K562 (cell line): Measurements from ENCODE around the gene CADM2. TPM values are rescaled to one million over a fixed set of nuclear protein-coding genes. Genes with fewer than 3 reads are reported as not detected.

Experiments used
- ATAC-seq: fragments of 200-7000 bp; cut with Tn5 transposase; 3 replicates; pipeline ENCODE4 v1.9.1; 2020; ENCODE audit warnings: moderate library complexity
- BruUV-seq: library from RNA; stranded (reverse); fragments of 400-500 nt; replicated peaks from 2 replicates; lab custom pipeline; 2021; lab: Mats Ljungman, UMichigan
- CTCF ChIA-PET: fragments of 300-600 bp; formaldehyde crosslinking; extraction: SDS; loops from one replicate; lab custom pipeline; 2021; ENCODE audit warnings: low intra/inter-chr PET ratio; lab: Yijun Ruan, JAX
- POLR2A ChIA-PET: fragments of 300-600, 350-650 bp; sonication (Branson Sonifier 250); formaldehyde crosslinking; extraction: SDS; loops from one replicate; lab custom pipeline; 2021; ENCODE audit warnings: antibody characterized with exemption, inconsistent platforms; lab: Yijun Ruan, JAX
- DNase-seq, 4 experiments: peaks; one replicate each; pipeline versions ENCODE4 v3.0.0 to v3.0.0-alpha.2; 2011 to 2018; ENCODE audit warnings: low spot score in 3 of 4, mixed read lengths in 3 of 4; ENCODE audit errors: extremely low read depth in 1 of 4
- FAIRE-seq: peaks from 2 replicates; lab custom pipeline; 2011; peaks lifted over from hg19 to GRCh38; lab: Jason Lieb, UNC
- H2AFZ ChIP-seq: 2 replicates; pipeline ENCODE4 v1.6.0; 2011; ENCODE audit warnings: low read depth, low read length, control low read depth, inconsistent platforms
- H3K27ac ChIP-seq: fragments of 200-600 bp; 3 replicates; pipeline ENCODE4 v1.8.0; 2011; ENCODE audit warnings: low read depth, mild to moderate bottlenecking, control low read depth, inconsistent platforms, low read length, moderate library complexity, mixed read lengths; ENCODE audit errors: extremely low read depth
- H3K27me3 ChIP-seq, 2 experiments: fragments of 300-600 bp in 1 of 2; 2 replicates in 1 of 2; 3 replicates in 1 of 2; pipeline versions ENCODE4 v1.6.0 to v1.8.0; 2011; ENCODE audit warnings: inconsistent platforms in 2 of 2, low read length in 2 of 2, mild to moderate bottlenecking in 1 of 2, mixed read lengths in 1 of 2, moderate library complexity in 1 of 2; ENCODE audit not compliant: control insufficient read depth in 2 of 2, insufficient read depth in 2 of 2
- H3K36me3 ChIP-seq: fragments of 300-600 bp; 3 replicates; pipeline ENCODE4 v1.8.0; 2011; ENCODE audit warnings: mild to moderate bottlenecking, low read length, inconsistent platforms; ENCODE audit not compliant: control insufficient read depth, insufficient read depth
- H3K4me1 ChIP-seq, 2 experiments: fragments of 200-600 bp in 1 of 2; replicated peaks in 1 of 2; 2 replicates in 1 of 2; 3 replicates in 1 of 2; pipeline versions ENCODE4 v1.5.1 to v1.8.0; 2011; ENCODE audit warnings: inconsistent platforms in 2 of 2, low read length in 2 of 2, mild to moderate bottlenecking in 1 of 2, mixed read lengths in 1 of 2, moderate library complexity in 1 of 2; ENCODE audit not compliant: control insufficient read depth in 2 of 2, insufficient read depth in 2 of 2
- H3K4me2 ChIP-seq: 2 replicates; pipeline ENCODE4 v1.6.1; 2011; ENCODE audit warnings: low read length, control low read depth, inconsistent platforms, mixed read lengths; ENCODE audit not compliant: insufficient read depth
- H3K4me3 ChIP-seq: fragments of 200-600 bp; sonication (generic), shearing (Covaris generic); 2 replicates; pipeline ENCODE4 v1.5.1; 2016; ENCODE audit warnings: control low read depth, inconsistent platforms
- H3K79me2 ChIP-seq: fragments of 200-600 bp; 3 replicates; pipeline ENCODE4 v1.8.0; 2011; ENCODE audit warnings: low read length, inconsistent platforms; ENCODE audit not compliant: control insufficient read depth, insufficient read depth
- H3K9ac ChIP-seq, 2 experiments: 2 replicates each; pipeline versions ENCODE4 v1.6.0 to v1.6.1; 2011; ENCODE audit warnings: low read depth in 2 of 2, low read length in 2 of 2, control low read depth in 1 of 2, inconsistent platforms in 1 of 2, mild to moderate bottlenecking in 1 of 2, mixed read lengths in 1 of 2; ENCODE audit not compliant: insufficient read depth in 1 of 2
- H3K9me1 ChIP-seq: one replicate; pipeline ENCODE4 v1.6.0; 2011; ENCODE audit warnings: inconsistent platforms, mild to moderate bottlenecking, low read length, moderate library complexity; ENCODE audit not compliant: control insufficient read depth, insufficient read depth
- H3K9me3 ChIP-seq: replicated peaks from 2 replicates; pipeline ENCODE4 v1.5.1; 2011; ENCODE audit warnings: low read depth, low read length, inconsistent platforms; ENCODE audit not compliant: control insufficient read depth, insufficient read depth
- H4K20me1 ChIP-seq: replicated peaks from 2 replicates; pipeline ENCODE4 v1.6.1; 2011; ENCODE audit warnings: low read length, inconsistent platforms, mixed read lengths; ENCODE audit not compliant: control insufficient read depth, insufficient read depth
- EGR1 ChIP-seq: fragments of 450-650 bp; conservative IDR thresholded peaks from 2 replicates; pipeline ENCODE4 v1.6.1; 2017; ENCODE audit warnings: mild to moderate bottlenecking
- ETV5 ChIP-seq: sonication (generic); formaldehyde crosslinking; IDR thresholded peaks from 2 replicates; pipeline ENCODE4 v1.4.0; 2020; ENCODE audit warnings: low read depth, mild to moderate bottlenecking, missing genetic modification reagents
- EZH2 ChIP-seq: IDR thresholded peaks from 2 replicates; pipeline ENCODE4 v1.6.1; 2012; ENCODE audit warnings: low read depth, mild to moderate bottlenecking, inconsistent platforms, low read length, borderline replicate concordance
- JUNB ChIP-seq: fragments of 450-650 bp; formaldehyde crosslinking; conservative IDR thresholded peaks from 2 replicates; pipeline ENCODE4 v1.4.0; 2020; ENCODE audit warnings: mild to moderate bottlenecking
- KHSRP ChIP-seq: fragments of 450-650 bp; IDR thresholded peaks from 2 replicates; pipeline ENCODE4 v1.6.1; 2017
- RBFOX2 ChIP-seq: fragments of 200-400 bp; formaldehyde crosslinking; IDR thresholded peaks from 2 replicates; pipeline ENCODE4 v1.6.1; 2017; ENCODE audit warnings: low read depth, mild to moderate bottlenecking, low read length, moderate library complexity
- SMAD1 ChIP-seq: fragments of 150-350 bp; IDR thresholded peaks from 2 replicates; pipeline ENCODE4 v1.6.1; 2014; ENCODE audit warnings: low read length, low read depth; ENCODE audit not compliant: partially characterized antibody
- SMAD3 ChIP-seq: fragments of 450-650 bp; formaldehyde crosslinking; conservative IDR thresholded peaks from 2 replicates; pipeline ENCODE4 v1.4.0; 2020; ENCODE audit warnings: mild to moderate bottlenecking
- SP1 ChIP-seq: sonication (generic); formaldehyde crosslinking; IDR thresholded peaks from 2 replicates; pipeline ENCODE4 v1.8.1; 2022; ENCODE audit warnings: mild to moderate bottlenecking, missing genetic modification reagents
- SUPT5H ChIP-seq: fragments of 450-650 bp; IDR thresholded peaks from 2 replicates; pipeline ENCODE4 v1.6.1; 2016
- ZNF583 ChIP-seq: fragments of 250-450 bp; sonication (Bioruptor Pico); IDR thresholded peaks from 2 replicates; pipeline ENCODE4 v1.4.0; 2020
- ZNF75A ChIP-seq: fragments of 450-650 bp; formaldehyde crosslinking; IDR thresholded peaks from 2 replicates; pipeline ENCODE4 v1.4.0; 2020; ENCODE audit warnings: mild to moderate bottlenecking
- ZNF77 ChIP-seq: fragments of 250-450 bp; sonication (Bioruptor Pico); IDR thresholded peaks from 2 replicates; pipeline ENCODE4 v1.5.0; 2020
- ZNF79 ChIP-seq: fragments of 250-450 bp; sonication (Bioruptor Pico); IDR thresholded peaks from 2 replicates; pipeline ENCODE4 v1.4.0; 2020; ENCODE audit warnings: low read depth, mild to moderate bottlenecking, moderate library complexity
- in situ Hi-C: fragments of 300-500 bp; cut with MboI; formaldehyde crosslinking; loops from 4 replicates; pipeline ENCODE4 v1.15.0; 2018; ENCODE audit warnings: inconsistent platforms, mixed read lengths
- intact Hi-C: fragments of 100-400 bp; cut with micrococcal nuclease; formaldehyde crosslinking; loops from 2 replicates; pipeline ENCODE4 v1.14.2; 2022
- polyA plus RNA-seq, 8 experiments: library from polyadenylated mRNA; depleted of rRNA in 4 of 8; stranded (reverse) in 5 of 8; unstranded in 3 of 8; fragments of >200 nt; fragmentation: Nextera tagmentation in 2 of 8; fragmentation: Illumina TruSeq in 1 of 8; extraction: Ambion mirVana in 2 of 8; extraction: Trizol in 1 of 8; gene quantifications; 2 replicates each; pipeline versions ENCODE4 v1.2.1 to v1.2.3, GENCODE V29; 2011 to 2014; ENCODE audit warnings: inconsistent platforms in 1 of 8, missing spikeins in 1 of 8
- total RNA-seq, 7 experiments: library from RNA; depleted of rRNA in 6 of 7; stranded (reverse); fragments of >200 nt in 6 of 7; fragmentation: Illumina TruSeq in 2 of 7; extraction: Trizol in 2 of 7; gene quantifications; 2 replicates each; pipeline versions ENCODE4 v1.2.1 to v1.2.3, GENCODE V29; 2011 to 2021; ENCODE audit warnings: low replicate concordance in 1 of 7
- TF ChIP-seq, protein P1 (sequence below): fragments of 450-650 bp; formaldehyde crosslinking; IDR thresholded peaks from 2 replicates; pipeline ENCODE4 v1.4.0; 2022; ENCODE audit warnings: mild to moderate bottlenecking, moderate library complexity
- TF ChIP-seq, protein P2 (sequence below): fragments of 250-450 bp; sonication (Bioruptor Pico); IDR thresholded peaks from 2 replicates; pipeline ENCODE4 v1.6.1; 2021; ENCODE audit warnings: mild to moderate bottlenecking
- TF ChIP-seq, protein P3 (sequence below), 2 experiments: fragments of 450-650 bp; IDR thresholded peaks; 2 replicates each; pipeline ENCODE4 v1.6.1; 2018; ENCODE audit warnings: mild to moderate bottlenecking in 2 of 2, low read depth in 1 of 2; ENCODE audit not compliant: partially characterized antibody in 2 of 2
- TF ChIP-seq, protein P4 (sequence below): fragments of 250-450 bp; sonication (Bioruptor Pico); IDR thresholded peaks from 2 replicates; pipeline ENCODE4 v1.5.0; 2020; ENCODE audit warnings: mild to moderate bottlenecking, borderline replicate concordance

CADM2 gene
- total and polyA plus RNA-seq, 9 of the 15 experiments (the other 6 are each of a cell fraction or from before 2014, with no cell fraction given): 0.11 to 3.2 (median 0.95) TPM

DNA sequence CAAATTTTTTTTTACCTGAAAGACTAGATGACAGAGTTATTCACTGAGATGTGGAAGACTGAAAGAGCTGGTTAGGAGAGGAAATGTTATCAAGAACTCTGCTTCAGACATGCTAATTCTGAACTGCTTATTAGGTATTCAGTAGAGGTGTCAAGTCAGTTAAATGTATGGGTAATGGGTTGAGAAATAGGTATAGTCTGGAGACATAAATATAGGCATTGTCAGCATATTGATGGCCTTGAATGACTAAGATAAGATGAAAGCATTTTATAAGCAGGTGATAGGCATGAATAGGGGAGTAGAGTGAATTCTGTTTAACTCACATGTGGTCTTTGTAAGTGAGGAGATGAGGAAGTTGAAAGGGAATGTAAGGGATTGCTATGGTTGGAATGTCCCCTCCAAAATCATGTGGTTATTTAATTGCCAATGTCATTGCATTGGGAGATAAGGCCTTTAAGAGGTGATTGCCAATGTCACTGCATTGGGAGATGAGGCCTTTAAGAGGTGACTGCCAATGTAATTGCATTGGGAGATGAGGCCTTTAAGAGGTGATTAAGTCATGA is 904.2 kb downstream of the CADM2 start:
- BruUV-seq: no TSS peak
- H3K9ac ChIP-seq: no peak overlapping the region
- H3K9me1 ChIP-seq: no peaks in the 10 kb centered on the region
- no peak overlapping the region for H3K4me3 ChIP-seq
- no peak for ATAC-seq
- no peaks in the 10 kb centered on the region for H3K9me3 ChIP-seq
- no peak overlapping the region for H2AFZ ChIP-seq
- no peaks in the 10 kb centered on the region for H3K27me3 ChIP-seq
- intact Hi-C loops (no loop called here), in situ Hi-C loops (no loop called here)
- no peaks in the 10 kb centered on the region for H3K36me3 ChIP-seq
- H3K27ac ChIP-seq: no peak overlapping the region
- no peaks in the 10 kb centered on the region for H3K79me2 ChIP-seq
- DNase-seq: no peak
- H3K4me2 ChIP-seq: no peak overlapping the region
- H4K20me1 ChIP-seq: no peaks in the 10 kb centered on the region
- CTCF ChIA-PET: no interaction called here
- POLR2A ChIA-PET: no interaction called here
- H3K4me1 ChIP-seq: no peaks in the 10 kb centered on the region
- FAIRE-seq: no peak
- TF ChIP-seq, protein P1, sequence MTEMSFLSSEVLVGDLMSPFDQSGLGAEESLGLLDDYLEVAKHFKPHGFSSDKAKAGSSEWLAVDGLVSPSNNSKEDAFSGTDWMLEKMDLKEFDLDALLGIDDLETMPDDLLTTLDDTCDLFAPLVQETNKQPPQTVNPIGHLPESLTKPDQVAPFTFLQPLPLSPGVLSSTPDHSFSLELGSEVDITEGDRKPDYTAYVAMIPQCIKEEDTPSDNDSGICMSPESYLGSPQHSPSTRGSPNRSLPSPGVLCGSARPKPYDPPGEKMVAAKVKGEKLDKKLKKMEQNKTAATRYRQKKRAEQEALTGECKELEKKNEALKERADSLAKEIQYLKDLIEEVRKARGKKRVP (CRISPR knock-in tag): no peak
- TF ChIP-seq, protein P2, sequence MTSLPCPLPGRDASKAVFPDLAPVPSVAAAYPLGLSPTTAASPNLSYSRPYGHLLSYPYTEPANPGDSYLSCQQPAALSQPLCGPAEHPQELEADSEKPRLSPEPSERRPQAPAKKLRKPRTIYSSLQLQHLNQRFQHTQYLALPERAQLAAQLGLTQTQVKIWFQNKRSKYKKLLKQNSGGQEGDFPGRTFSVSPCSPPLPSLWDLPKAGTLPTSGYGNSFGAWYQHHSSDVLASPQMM (CRISPR knock-in tag): no peak
- TF ChIP-seq EZH2 (no peak), SMAD3 (no peak), SUPT5H (no peak), ZNF583 (CRISPR knock-in tag) (no peak), ETV5 (CRISPR knock-in tag) (no peak), SP1 (CRISPR knock-in tag) (no peak), KHSRP (no peak), ZNF77 (no peak), JUNB (no peak), SMAD1 (no peak), EGR1 (no peak), RBFOX2 (no peak), ZNF75A (no peak), ZNF79 (CRISPR knock-in tag) (no peak)
- TF ChIP-seq, protein P3, sequence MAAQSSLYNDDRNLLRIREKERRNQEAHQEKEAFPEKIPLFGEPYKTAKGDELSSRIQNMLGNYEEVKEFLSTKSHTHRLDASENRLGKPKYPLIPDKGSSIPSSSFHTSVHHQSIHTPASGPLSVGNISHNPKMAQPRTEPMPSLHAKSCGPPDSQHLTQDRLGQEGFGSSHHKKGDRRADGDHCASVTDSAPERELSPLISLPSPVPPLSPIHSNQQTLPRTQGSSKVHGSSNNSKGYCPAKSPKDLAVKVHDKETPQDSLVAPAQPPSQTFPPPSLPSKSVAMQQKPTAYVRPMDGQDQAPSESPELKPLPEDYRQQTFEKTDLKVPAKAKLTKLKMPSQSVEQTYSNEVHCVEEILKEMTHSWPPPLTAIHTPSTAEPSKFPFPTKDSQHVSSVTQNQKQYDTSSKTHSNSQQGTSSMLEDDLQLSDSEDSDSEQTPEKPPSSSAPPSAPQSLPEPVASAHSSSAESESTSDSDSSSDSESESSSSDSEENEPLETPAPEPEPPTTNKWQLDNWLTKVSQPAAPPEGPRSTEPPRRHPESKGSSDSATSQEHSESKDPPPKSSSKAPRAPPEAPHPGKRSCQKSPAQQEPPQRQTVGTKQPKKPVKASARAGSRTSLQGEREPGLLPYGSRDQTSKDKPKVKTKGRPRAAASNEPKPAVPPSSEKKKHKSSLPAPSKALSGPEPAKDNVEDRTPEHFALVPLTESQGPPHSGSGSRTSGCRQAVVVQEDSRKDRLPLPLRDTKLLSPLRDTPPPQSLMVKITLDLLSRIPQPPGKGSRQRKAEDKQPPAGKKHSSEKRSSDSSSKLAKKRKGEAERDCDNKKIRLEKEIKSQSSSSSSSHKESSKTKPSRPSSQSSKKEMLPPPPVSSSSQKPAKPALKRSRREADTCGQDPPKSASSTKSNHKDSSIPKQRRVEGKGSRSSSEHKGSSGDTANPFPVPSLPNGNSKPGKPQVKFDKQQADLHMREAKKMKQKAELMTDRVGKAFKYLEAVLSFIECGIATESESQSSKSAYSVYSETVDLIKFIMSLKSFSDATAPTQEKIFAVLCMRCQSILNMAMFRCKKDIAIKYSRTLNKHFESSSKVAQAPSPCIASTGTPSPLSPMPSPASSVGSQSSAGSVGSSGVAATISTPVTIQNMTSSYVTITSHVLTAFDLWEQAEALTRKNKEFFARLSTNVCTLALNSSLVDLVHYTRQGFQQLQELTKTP (IDR thresholded peaks at IDR 0.05; ENCODE audit: low read depth in 1 of 2, partially characterized antibody in 2 of 2): no peak
- TF ChIP-seq, protein P4, sequence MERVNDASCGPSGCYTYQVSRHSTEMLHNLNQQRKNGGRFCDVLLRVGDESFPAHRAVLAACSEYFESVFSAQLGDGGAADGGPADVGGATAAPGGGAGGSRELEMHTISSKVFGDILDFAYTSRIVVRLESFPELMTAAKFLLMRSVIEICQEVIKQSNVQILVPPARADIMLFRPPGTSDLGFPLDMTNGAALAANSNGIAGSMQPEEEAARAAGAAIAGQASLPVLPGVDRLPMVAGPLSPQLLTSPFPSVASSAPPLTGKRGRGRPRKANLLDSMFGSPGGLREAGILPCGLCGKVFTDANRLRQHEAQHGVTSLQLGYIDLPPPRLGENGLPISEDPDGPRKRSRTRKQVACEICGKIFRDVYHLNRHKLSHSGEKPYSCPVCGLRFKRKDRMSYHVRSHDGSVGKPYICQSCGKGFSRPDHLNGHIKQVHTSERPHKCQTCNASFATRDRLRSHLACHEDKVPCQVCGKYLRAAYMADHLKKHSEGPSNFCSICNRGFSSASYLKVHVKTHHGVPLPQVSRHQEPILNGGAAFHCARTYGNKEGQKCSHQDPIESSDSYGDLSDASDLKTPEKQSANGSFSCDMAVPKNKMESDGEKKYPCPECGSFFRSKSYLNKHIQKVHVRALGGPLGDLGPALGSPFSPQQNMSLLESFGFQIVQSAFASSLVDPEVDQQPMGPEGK (CRISPR knock-in tag): no peak
